Endothelial cell (in vitro differentiated cells): Measurements from ENCODE around the gene SNTN. TPM values are rescaled to one million over a fixed set of nuclear protein-coding genes. Genes with fewer than 3 reads are reported as not detected.

Experiments
- DNase-seq: peaks from one replicate; pipeline ENCODE4 v3.0.0; 2021; ENCODE audit warnings: low spot score
- H3K27ac Mint-ChIP-seq: one replicate; pipeline ENCODE4 v1.8.0; 2021; ENCODE audit warnings: mixed read lengths, inconsistent platforms; ENCODE audit not compliant: unreplicated experiment
- H3K27me3 Mint-ChIP-seq: one replicate; pipeline ENCODE4 v1.8.0; 2021; ENCODE audit warnings: mild to moderate bottlenecking, moderate library complexity, mixed read lengths, inconsistent platforms; ENCODE audit not compliant: unreplicated experiment
- H3K36me3 Mint-ChIP-seq: one replicate; pipeline ENCODE4 v1.8.0; 2021; ENCODE audit warnings: mild to moderate bottlenecking, low read depth, mixed read lengths, inconsistent platforms; ENCODE audit not compliant: unreplicated experiment
- H3K4me1 Mint-ChIP-seq: one replicate; pipeline ENCODE4 v1.8.0; 2021; ENCODE audit warnings: mild to moderate bottlenecking, mixed read lengths, inconsistent platforms; ENCODE audit not compliant: unreplicated experiment
- H3K4me3 Mint-ChIP-seq: one replicate; pipeline ENCODE4 v1.8.0; 2021; ENCODE audit warnings: mild to moderate bottlenecking, mixed read lengths, inconsistent platforms; ENCODE audit not compliant: unreplicated experiment
- H3K9me3 Mint-ChIP-seq: one replicate; pipeline ENCODE4 v1.8.0; 2021; ENCODE audit warnings: mixed read lengths, inconsistent platforms; ENCODE audit not compliant: unreplicated experiment
- CTCF ChIP-seq: fragments of 200-600 bp; sonication (generic); IDR thresholded peaks from one replicate; pipeline ENCODE4 v1.5.0; 2021; ENCODE audit warnings: antibody characterized with exemption; ENCODE audit not compliant: unreplicated experiment
- long read RNA-seq: library from polyadenylated mRNA; unstranded; transcript quantifications from one replicate; pipeline ENCODE4 v2.0.0, GENCODE V29; 2020; ENCODE audit not compliant: unreplicated experiment
- total RNA-seq: library from RNA; stranded (reverse); fragmentation: NEBNext Ultra II Directional; extraction: Animal tissue kit (Norgen Biotek cat#: 25700); gene quantifications from one replicate; pipeline ENCODE4 v1.2.1, GENCODE V29; 2021; ENCODE audit not compliant: unreplicated experiment

The SNTN gene
- not detected for total RNA-seq
- long read RNA-seq, result 0 reads

- Mint-ChIP-seq H3K27me3 (peaks cover 4% of the 10 kb centered on the region), H3K4me3 (no peak within 1 kb of the TSS), H3K36me3 (no peaks in the 10 kb centered on the region), H3K4me1 (no peaks in the 10 kb centered on the region), H3K9me3 (no peaks in the 10 kb centered on the region), H3K27ac (no peak within 1 kb of the TSS)
- DNase-seq, result no peak
- TF ChIP-seq CTCF, result no peak
Observed at GRCh38 chr3:63652066-63652725, at the start of gene SNTN. Gene SNTN (plus strand): TSS chr3:63652675. CDS start chr3:63652688, 13 bp downstream.

- no peak overlapping the region for H3K27ac Mint-ChIP-seq
- no peak for DNase-seq
- H3K27me3 Mint-ChIP-seq, result peaks cover 2% of the 10 kb centered on the region
- no peaks in the 10 kb centered on the region for H3K4me1 Mint-ChIP-seq
- no peaks in the 10 kb centered on the region for H3K36me3 Mint-ChIP-seq
- no peak overlapping the region for H3K4me3 Mint-ChIP-seq
- no peaks in the 10 kb centered on the region for H3K9me3 Mint-ChIP-seq
- no peak for TF ChIP-seq CTCF
Observed at GRCh38 chr3:63607716-63608115, 44.8 kb upstream of the SNTN start.

- H3K4me3 Mint-ChIP-seq, result no peak overlapping the region
- no peak for TF ChIP-seq CTCF
Observed at GRCh38 chr3:63609408-63609807, 43.1 kb upstream of the SNTN start.

GRCh38 chr3:63609834-63610233 lies 42.6 kb upstream of the SNTN start:
- Mint-ChIP-seq H3K4me1 (no peaks in the 10 kb centered on the region), H3K36me3 (no peaks in the 10 kb centered on the region), H3K27ac (no peak overlapping the region), H3K27me3 (peaks cover 2% of the 10 kb centered on the region), H3K4me3 (no peak overlapping the region), H3K9me3 (no peaks in the 10 kb centered on the region)
- no peak for DNase-seq
- TF ChIP-seq CTCF, result no peak

More at GRCh38 chr3:63609408-63609807, 43.1 kb upstream of the SNTN start:
- no peak for DNase-seq
- Mint-ChIP-seq H3K27ac (no peak overlapping the region), H3K9me3 (no peaks in the 10 kb centered on the region), H3K36me3 (no peaks in the 10 kb centered on the region), H3K27me3 (peaks cover 2% of the 10 kb centered on the region), H3K4me1 (no peaks in the 10 kb centered on the region)

GRCh38 chr3:63611382-63611781 lies 41.1 kb upstream of the SNTN start:
- Mint-ChIP-seq H3K27me3 (peaks cover 2% of the 10 kb centered on the region), H3K4me1 (no peaks in the 10 kb centered on the region), H3K9me3 (no peaks in the 10 kb centered on the region), H3K27ac (no peak overlapping the region), H3K36me3 (no peaks in the 10 kb centered on the region), H3K4me3 (no peak overlapping the region)
- no peak for DNase-seq
- no peak for TF ChIP-seq CTCF
